ENCODE results near the gene MEG3.

DNA sequence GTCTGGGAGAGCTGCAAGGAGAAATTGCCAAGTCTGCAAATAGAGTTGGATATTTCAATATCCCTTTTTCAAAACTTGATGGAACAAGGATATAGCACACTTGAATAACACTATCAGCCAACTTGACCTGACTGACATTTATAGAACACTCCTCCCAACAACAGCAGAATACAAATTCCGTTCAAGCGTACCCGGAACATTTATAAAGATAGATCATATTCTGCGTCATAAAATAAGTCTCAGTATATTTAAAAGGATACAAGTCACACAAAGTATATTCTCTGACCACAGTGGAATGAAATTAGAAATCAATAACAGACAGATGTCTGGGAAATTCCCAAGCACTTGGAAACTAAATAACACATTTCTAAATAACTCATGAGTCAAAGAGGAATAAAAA is 29.0 kb upstream of the MEG3 start:
- TF ChIP-seq, protein P1, sequence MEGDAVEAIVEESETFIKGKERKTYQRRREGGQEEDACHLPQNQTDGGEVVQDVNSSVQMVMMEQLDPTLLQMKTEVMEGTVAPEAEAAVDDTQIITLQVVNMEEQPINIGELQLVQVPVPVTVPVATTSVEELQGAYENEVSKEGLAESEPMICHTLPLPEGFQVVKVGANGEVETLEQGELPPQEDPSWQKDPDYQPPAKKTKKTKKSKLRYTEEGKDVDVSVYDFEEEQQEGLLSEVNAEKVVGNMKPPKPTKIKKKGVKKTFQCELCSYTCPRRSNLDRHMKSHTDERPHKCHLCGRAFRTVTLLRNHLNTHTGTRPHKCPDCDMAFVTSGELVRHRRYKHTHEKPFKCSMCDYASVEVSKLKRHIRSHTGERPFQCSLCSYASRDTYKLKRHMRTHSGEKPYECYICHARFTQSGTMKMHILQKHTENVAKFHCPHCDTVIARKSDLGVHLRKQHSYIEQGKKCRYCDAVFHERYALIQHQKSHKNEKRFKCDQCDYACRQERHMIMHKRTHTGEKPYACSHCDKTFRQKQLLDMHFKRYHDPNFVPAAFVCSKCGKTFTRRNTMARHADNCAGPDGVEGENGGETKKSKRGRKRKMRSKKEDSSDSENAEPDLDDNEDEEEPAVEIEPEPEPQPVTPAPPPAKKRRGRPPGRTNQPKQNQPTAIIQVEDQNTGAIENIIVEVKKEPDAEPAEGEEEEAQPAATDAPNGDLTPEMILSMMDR (IDR thresholded peaks at IDR 0.05): no peak
- TF ChIP-seq POLR2A (IDR thresholded peaks at IDR 0.05): no peak

All from esophagus squamous epithelium (tissue), 4 donors.